ENCODE data around the gene MAD1L1.

- TF ChIP-seq CTCF (conservative IDR thresholded peaks at IDR 0.05; ENCODE audit: low read depth, low read length), result no peak
- no peak for TF ChIP-seq EZH2 (IDR thresholded peaks at IDR 0.05; ENCODE audit: borderline replicate concordance, low read depth, low read length, poor library complexity, severe bottlenecking)
Observed at GRCh38 chr7:2042650-2043049, 190.1 kb downstream of the MAD1L1 start.
